HCT116 (cell line): ENCODE measurements around the gene MAX. TPM values are rescaled to one million over a fixed set of nuclear protein-coding genes. Genes with fewer than 3 reads are reported as not detected.

Source experiments
- ATAC-seq: fragments of 200-7000 bp; cut with Tn5 transposase; 2 replicates; pipeline ENCODE4 v1.9.1; 2020; ENCODE audit warnings: mild to moderate bottlenecking, moderate library complexity
- BruUV-seq: library from RNA; stranded (reverse); fragments of 400-500 nt; replicated peaks from 2 replicates; lab custom pipeline; 2021; lab: Mats Ljungman, UMichigan
- CTCF ChIA-PET: fragments of 300-600 bp; sonication (Branson Sonifier 250); formaldehyde crosslinking; loops from one replicate; lab custom pipeline; 2021; ENCODE audit warnings: antibody characterized with exemption; lab: Charles Lee
- POLR2A ChIA-PET: fragments of 300-600, 350-600 bp; sonication (Branson Sonifier 250); formaldehyde crosslinking; loops from one replicate; lab custom pipeline; 2021; ENCODE audit warnings: antibody characterized with exemption; lab: Charles Lee
- RAD21 ChIA-PET, 2 experiments: fragments of 300-600 bp; sonication (Branson Sonifier 250); formaldehyde crosslinking; loops; one replicate each; lab custom pipeline; 2023; ENCODE audit warnings: low total read pairs in 2 of 2; ENCODE audit not compliant: uncharacterized antibody in 2 of 2, unreplicated experiment in 2 of 2, low non-redundant PET in 1 of 2; lab: Charles Lee
- DNase-seq: peaks from one replicate; pipeline ENCODE4 v3.0.0-alpha.2; 2010; ENCODE audit warnings: low read depth, low spot score
- H2AFZ ChIP-seq: fragments of 200-600 bp; shearing (Covaris generic), sonication (generic); 2 replicates; pipeline ENCODE4 v1.6.1; 2017; ENCODE audit warnings: low read depth, mixed run types, mixed read lengths, antibody characterized with exemption, low read length; ENCODE audit not compliant: poor library complexity, severe bottlenecking
- H3K27ac ChIP-seq: 2 replicates; pipeline ENCODE4 v1.5.1; 2012; ENCODE audit warnings: low read depth, low read length
- H3K27me3 ChIP-seq: fragments of 200-600 bp; sonication (generic); 2 replicates; pipeline ENCODE4 v1.6.1; 2016; ENCODE audit warnings: mixed run types, low read length, mixed read lengths; ENCODE audit not compliant: insufficient read depth
- H3K36me3 ChIP-seq, 2 experiments: fragments of 200-500 bp in 1 of 2; fragments of 200-600 bp in 1 of 2; sonication (Bioruptor generic) in 1 of 2; sonication (generic) in 1 of 2; 2 replicates each; pipeline versions ENCODE4 v1.5.1 to v1.6.1; 2014 to 2016; ENCODE audit warnings: low read length in 2 of 2, inconsistent platforms in 1 of 2, mixed read lengths in 1 of 2, mixed run types in 1 of 2; ENCODE audit not compliant: insufficient read depth in 2 of 2, control insufficient read depth in 1 of 2
- H3K4me1 ChIP-seq, 2 experiments: fragments of 200-600 bp in 1 of 2; sonication (generic) in 1 of 2; 2 replicates each; pipeline versions ENCODE4 v1.5.1 to v1.6.1; 2012 to 2017; ENCODE audit warnings: low read length in 2 of 2, inconsistent platforms in 1 of 2, mild to moderate bottlenecking in 1 of 2, mixed read lengths in 1 of 2, mixed run types in 1 of 2, moderate library complexity in 1 of 2; ENCODE audit not compliant: insufficient read depth in 2 of 2, control insufficient read depth in 1 of 2
- H3K4me2 ChIP-seq: fragments of 200-600 bp; sonication (generic); 2 replicates; pipeline ENCODE4 v1.6.1; 2017; ENCODE audit warnings: mixed run types, low read length, mixed read lengths
- H3K4me3 ChIP-seq, 2 experiments: fragments of 200-600 bp in 1 of 2; sonication (generic) in 1 of 2; replicated peaks in 1 of 2; 2 replicates each; pipeline ENCODE4 v1.5.1; 2011 to 2016; ENCODE audit warnings: low read length in 2 of 2, control low read depth in 1 of 2, low read depth in 1 of 2, mild to moderate bottlenecking in 1 of 2, mixed read lengths in 1 of 2, mixed run types in 1 of 2
- H3K79me2 ChIP-seq: fragments of 200-600 bp; sonication (generic); 2 replicates; pipeline ENCODE4 v1.6.1; 2017; ENCODE audit warnings: mild to moderate bottlenecking, mixed run types, low read length, moderate library complexity, mixed read lengths; ENCODE audit not compliant: insufficient read depth
- H3K9ac ChIP-seq: fragments of 200-600 bp; sonication (generic); 2 replicates; pipeline ENCODE4 v1.6.1; 2016; ENCODE audit warnings: low read length, mixed read lengths
- H3K9me2 ChIP-seq: fragments of 200-600 bp; sonication (generic), shearing (Covaris generic); 2 replicates; pipeline ENCODE4 v1.6.1; 2017; ENCODE audit warnings: mixed run types, mild to moderate bottlenecking, moderate library complexity; ENCODE audit not compliant: insufficient read depth
- H3K9me3 ChIP-seq, 2 experiments: fragments of 200-500 bp in 1 of 2; fragments of 200-600 bp in 1 of 2; sonication (Bioruptor generic) in 1 of 2; sonication (generic) in 1 of 2; 2 replicates each; pipeline ENCODE4 v1.6.1; 2014 to 2017; ENCODE audit warnings: low read length in 2 of 2, mixed read lengths in 2 of 2, inconsistent platforms in 1 of 2, low read depth in 1 of 2, mild to moderate bottlenecking in 1 of 2, mixed run types in 1 of 2, moderate library complexity in 1 of 2; ENCODE audit not compliant: control insufficient read depth in 1 of 2, insufficient read depth in 1 of 2
- H4K20me1 ChIP-seq: fragments of 200-600 bp; sonication (generic), shearing (Covaris generic); 2 replicates; pipeline ENCODE4 v1.6.1; 2017; ENCODE audit warnings: mixed run types, mild to moderate bottlenecking, moderate library complexity; ENCODE audit not compliant: insufficient read depth
- CBX3 ChIP-seq: IDR thresholded peaks from 2 replicates; pipeline ENCODE4 v1.6.1; 2012; ENCODE audit warnings: low read depth
- CEBPB ChIP-seq: IDR thresholded peaks from 2 replicates; pipeline ENCODE4 v1.6.1; 2012; ENCODE audit warnings: low read depth
- CTCF ChIP-seq, 3 experiments: fragments of 200-600 bp in 1 of 3; sonication (generic) in 1 of 3; IDR thresholded peaks in 2 of 3; conservative IDR thresholded peaks in 1 of 3; 2 replicates each; pipeline ENCODE4 v1.5.1; 2012 to 2017; ENCODE audit warnings: low read depth in 2 of 3, low read length in 2 of 3, antibody characterized with exemption in 1 of 3, borderline replicate concordance in 1 of 3, control low read depth in 1 of 3, mild to moderate bottlenecking in 1 of 3, mixed read lengths in 1 of 3, mixed run types in 1 of 3, moderate library complexity in 1 of 3; ENCODE audit not compliant: insufficient read depth in 1 of 3
- EGR1 ChIP-seq: IDR thresholded peaks from 2 replicates; pipeline ENCODE4 v1.6.1; 2012; ENCODE audit warnings: low read depth
- ELF1 ChIP-seq: IDR thresholded peaks from 2 replicates; pipeline ENCODE4 v1.6.1; 2012; ENCODE audit warnings: low read depth, borderline replicate concordance
- EZH2 ChIP-seq: fragments of 200-600 bp; sonication (generic); IDR thresholded peaks from 2 replicates; pipeline ENCODE4 v1.6.1; 2017; ENCODE audit warnings: antibody characterized with exemption, mixed run types
- EZH2phosphoT487 ChIP-seq: fragments of 200-600 bp; IDR thresholded peaks from 2 replicates; pipeline ENCODE4 v1.6.1; 2018; ENCODE audit warnings: antibody characterized with exemption, borderline replicate concordance
- FOSL1 ChIP-seq: IDR thresholded peaks from 2 replicates; pipeline ENCODE4 v1.6.1; 2012; ENCODE audit warnings: low read depth
- JUND ChIP-seq: IDR thresholded peaks from 2 replicates; pipeline ENCODE4 v1.6.1; 2012
- MAX ChIP-seq: IDR thresholded peaks from 2 replicates; pipeline ENCODE4 v1.6.1; 2012
- POLR2A ChIP-seq: IDR thresholded peaks from 2 replicates; pipeline ENCODE4 v1.7.0; 2011; ENCODE audit warnings: borderline replicate concordance; ENCODE audit not compliant: insufficient read depth, insufficient read length; ENCODE audit errors: extremely low read depth
- POLR2AphosphoS5 ChIP-seq: IDR thresholded peaks from 2 replicates; pipeline ENCODE4 v1.6.1; 2011; ENCODE audit warnings: mild to moderate bottlenecking, low read depth, low read length, moderate library complexity
- RAD21 ChIP-seq: IDR thresholded peaks from 2 replicates; pipeline ENCODE4 v1.6.1; 2012; ENCODE audit warnings: low read depth, mild to moderate bottlenecking
- REST ChIP-seq: IDR thresholded peaks from 2 replicates; pipeline ENCODE4 v1.6.1; 2012; ENCODE audit warnings: low read depth
- SP1 ChIP-seq: IDR thresholded peaks from 2 replicates; pipeline ENCODE4 v1.6.1; 2012; ENCODE audit warnings: low read depth
- TCF7L2 ChIP-seq: IDR thresholded peaks from 2 replicates; pipeline ENCODE4 v1.7.0; 2011; ENCODE audit warnings: borderline replicate concordance, inconsistent platforms; ENCODE audit not compliant: insufficient read depth, insufficient read length; ENCODE audit errors: extremely low read depth
- YY1 ChIP-seq: IDR thresholded peaks from 2 replicates; pipeline ENCODE4 v1.6.1; 2011; ENCODE audit warnings: low read length, low read depth, moderate library complexity, mild to moderate bottlenecking; ENCODE audit not compliant: insufficient replicate concordance; ENCODE audit errors: extremely low read depth
- ZBTB33 ChIP-seq: IDR thresholded peaks from 2 replicates; pipeline ENCODE4 v1.6.1; 2011; ENCODE audit warnings: mild to moderate bottlenecking, low read length, moderate library complexity; ENCODE audit not compliant: insufficient replicate concordance; ENCODE audit errors: extremely low read depth
- ZFX ChIP-seq: fragments of 450-650 bp; IDR thresholded peaks from 2 replicates; pipeline ENCODE4 v1.6.1; 2017
- ZNF274 ChIP-seq: fragments of 200-500 bp; sonication (Bioruptor generic); IDR thresholded peaks from 2 replicates; pipeline ENCODE4 v1.6.1; 2014; ENCODE audit warnings: mild to moderate bottlenecking, low read depth, low read length, inconsistent platforms
- intact Hi-C: fragments of 100-400 bp; cut with micrococcal nuclease; formaldehyde crosslinking; loops from 2 replicates; pipeline ENCODE4 v1.10.0; 2022
- total RNA-seq: library from RNA; stranded (reverse); gene quantifications from one replicate; pipeline ENCODE4 v1.2.1, GENCODE V29; 2021; ENCODE audit not compliant: unreplicated experiment

MAX gene
- total RNA-seq, 1 experiment from 2014 or later = 72.6 TPM

- peaks cover 17 to 29% of the 10 kb centered on the region in 2 experiments for H3K4me1 ChIP-seq
- POLR2A ChIA-PET = no interaction called here
- H3K36me3 ChIP-seq = peaks cover 5 to 18% of the 10 kb centered on the region in 2 experiments; a peak in 3 of 4 replicates
- intact Hi-C loops = no loop called here
- H3K79me2 ChIP-seq = no peaks in the 10 kb centered on the region
- H4K20me1 ChIP-seq = no peaks in the 10 kb centered on the region
- RAD21 ChIA-PET = no interaction called here
- DNase-seq (no peak), ATAC-seq (no peak)
- H3K27ac ChIP-seq = no peak overlapping the region
- no peak overlapping the region for H3K9ac ChIP-seq
- H2AFZ ChIP-seq = no peak overlapping the region
- no TSS peak for BruUV-seq
- TF ChIP-seq POLR2A (no peak), YY1 (no peak), FOSL1 (no peak), REST (no peak), ELF1 (no peak), TCF7L2 (no peak), SP1 (no peak), ZNF274 (no peak), EZH2 (no peak), EGR1 (no peak), ZFX (no peak), JUND (no peak), ZBTB33 (no peak), CEBPB (no peak), CBX3 (no peak), RAD21 (no peak), POLR2AphosphoS5 (no peak), EZH2phosphoT487 (no peak), CTCF (IDR thresholded peaks at IDR 0.05 in 2 of 3, conservative IDR thresholded peaks at IDR 0.05 in 1 of 3; ENCODE audit: borderline replicate concordance in 1 of 3, insufficient read depth in 1 of 3, low read depth in 2 of 3, low read length in 2 of 3) (no peak), MAX (no peak)
- H3K4me2 ChIP-seq = no peak overlapping the region
- H3K9me2 ChIP-seq = no peaks in the 10 kb centered on the region
- H3K4me3 ChIP-seq = no peak overlapping the region
- H3K9me3 ChIP-seq = no peaks in the 10 kb centered on the region
- no peaks in the 10 kb centered on the region for H3K27me3 ChIP-seq
- CTCF ChIA-PET = interaction anchor here (1.3 kb wide), 1 partner anchor 24 kb away, joined by 4 read pairs; no protein-coding TSS in a partner anchor
Observed at GRCh38 chr14:65043893-65044595, 58.3 kb downstream of the MAX start.
